SU-DHL-6 (cell line): ENCODE measurements around the gene KPNA4.

Experiments
- EZH2phosphoT487 ChIP-seq: fragments of 200-600 bp; sonication (generic), shearing (Covaris generic); conservative IDR thresholded peaks from 2 replicates; pipeline ENCODE4 v1.6.1; 2018; ENCODE audit warnings: mild to moderate bottlenecking, antibody characterized with exemption, low read length, moderate library complexity, mixed read lengths
- TF ChIP-seq, protein P1 (sequence below): fragments of 200-600 bp; sonication (generic); IDR thresholded peaks from one replicate; pipeline ENCODE4 v1.5.1; 2017; ENCODE audit warnings: antibody characterized with exemption, mild to moderate bottlenecking, low read length, moderate library complexity; ENCODE audit not compliant: insufficient read depth, poor library complexity, severe bottlenecking

DNA sequence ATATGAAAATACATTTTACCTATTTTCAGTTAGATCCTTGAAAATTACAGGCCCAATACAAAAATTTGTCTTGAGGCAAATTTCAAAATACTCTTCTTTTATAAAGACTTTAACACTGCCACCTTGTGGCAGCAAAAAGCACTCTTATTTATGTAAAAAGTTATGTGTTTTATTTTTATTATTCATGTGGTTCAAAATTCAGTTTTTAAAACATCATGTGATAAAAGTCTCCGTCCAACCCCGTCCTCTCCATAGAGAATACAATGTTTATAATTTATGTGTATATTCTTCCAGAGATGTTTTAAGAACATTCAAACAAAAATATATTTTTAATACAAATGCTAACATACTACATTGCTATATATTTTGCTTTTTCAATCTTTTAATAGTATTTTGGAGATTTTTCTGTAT, 78.9 kb downstream of the KPNA4 start:
- TF ChIP-seq, protein P1, sequence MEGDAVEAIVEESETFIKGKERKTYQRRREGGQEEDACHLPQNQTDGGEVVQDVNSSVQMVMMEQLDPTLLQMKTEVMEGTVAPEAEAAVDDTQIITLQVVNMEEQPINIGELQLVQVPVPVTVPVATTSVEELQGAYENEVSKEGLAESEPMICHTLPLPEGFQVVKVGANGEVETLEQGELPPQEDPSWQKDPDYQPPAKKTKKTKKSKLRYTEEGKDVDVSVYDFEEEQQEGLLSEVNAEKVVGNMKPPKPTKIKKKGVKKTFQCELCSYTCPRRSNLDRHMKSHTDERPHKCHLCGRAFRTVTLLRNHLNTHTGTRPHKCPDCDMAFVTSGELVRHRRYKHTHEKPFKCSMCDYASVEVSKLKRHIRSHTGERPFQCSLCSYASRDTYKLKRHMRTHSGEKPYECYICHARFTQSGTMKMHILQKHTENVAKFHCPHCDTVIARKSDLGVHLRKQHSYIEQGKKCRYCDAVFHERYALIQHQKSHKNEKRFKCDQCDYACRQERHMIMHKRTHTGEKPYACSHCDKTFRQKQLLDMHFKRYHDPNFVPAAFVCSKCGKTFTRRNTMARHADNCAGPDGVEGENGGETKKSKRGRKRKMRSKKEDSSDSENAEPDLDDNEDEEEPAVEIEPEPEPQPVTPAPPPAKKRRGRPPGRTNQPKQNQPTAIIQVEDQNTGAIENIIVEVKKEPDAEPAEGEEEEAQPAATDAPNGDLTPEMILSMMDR: peak; percentile 63
- TF ChIP-seq EZH2phosphoT487: no peak
